DND-41 (cell line): ENCODE data around the gene LIPG.

ENCODE experiments used
- CTCF ChIP-seq: IDR thresholded peaks from 2 replicates; pipeline ENCODE4 v1.5.1; 2012; ENCODE audit warnings: borderline replicate concordance, low read length, moderate library complexity, mild to moderate bottlenecking; ENCODE audit not compliant: poor library complexity, severe bottlenecking; ENCODE audit errors: extremely low read depth
- EZH2 ChIP-seq: IDR thresholded peaks from 3 replicates; pipeline ENCODE4 v1.6.1; 2012; ENCODE audit warnings: borderline replicate concordance, low read depth, mild to moderate bottlenecking, moderate library complexity, low read length, inconsistent platforms; ENCODE audit not compliant: severe bottlenecking

- TF ChIP-seq CTCF = no peak
- TF ChIP-seq EZH2 = no peak
These were observed 51.3 kb downstream of the LIPG start for GRCh38 chr18:49613141-49613640.
